Skin epidermis (tissue), 12 donors: ENCODE results near the gene MAT1A.
"Not testable (repeated sequence)": the region's sequence is repeated elsewhere in the genome, so short reads cannot be mapped to it uniquely, and the experiment has no call there.

ENCODE experiments used
- H3K27ac ChIP-seq, 21 experiments: fragments of 200-600 bp; sonication (generic) in 11 of 21; one replicate each; pipeline ENCODE4 v1.5.0; 2020; ENCODE audit warnings: mild to moderate bottlenecking in 3 of 21, inconsistent platforms in 2 of 21, moderate library complexity in 2 of 21
- H3K4me3 ChIP-seq, 7 experiments: fragments of 200-600 bp; sonication (generic) in 2 of 7; one replicate each; pipeline ENCODE4 v1.5.0; 2020; ENCODE audit warnings: inconsistent platforms in 2 of 7, mild to moderate bottlenecking in 2 of 7, moderate library complexity in 1 of 7

The MAT1A gene

GRCh38 chr10:80268266-80268665 is 21.2 kb downstream of the MAT1A start:
- no peak overlapping the region for H3K27ac ChIP-seq
- H3K4me3 ChIP-seq: no peak overlapping the region

GRCh38 chr10:80266513-80266863 is 23.0 kb downstream of the MAT1A start:
- Histone ChIP-seq H3K27ac (no peak overlapping the region), H3K4me3 (no peak overlapping the region)

GRCh38 chr10:80265740-80266512 is 23.5 kb downstream of the MAT1A start:
- H3K4me3 ChIP-seq: no peak overlapping the region
- H3K27ac ChIP-seq: no peak overlapping the region

DNA sequence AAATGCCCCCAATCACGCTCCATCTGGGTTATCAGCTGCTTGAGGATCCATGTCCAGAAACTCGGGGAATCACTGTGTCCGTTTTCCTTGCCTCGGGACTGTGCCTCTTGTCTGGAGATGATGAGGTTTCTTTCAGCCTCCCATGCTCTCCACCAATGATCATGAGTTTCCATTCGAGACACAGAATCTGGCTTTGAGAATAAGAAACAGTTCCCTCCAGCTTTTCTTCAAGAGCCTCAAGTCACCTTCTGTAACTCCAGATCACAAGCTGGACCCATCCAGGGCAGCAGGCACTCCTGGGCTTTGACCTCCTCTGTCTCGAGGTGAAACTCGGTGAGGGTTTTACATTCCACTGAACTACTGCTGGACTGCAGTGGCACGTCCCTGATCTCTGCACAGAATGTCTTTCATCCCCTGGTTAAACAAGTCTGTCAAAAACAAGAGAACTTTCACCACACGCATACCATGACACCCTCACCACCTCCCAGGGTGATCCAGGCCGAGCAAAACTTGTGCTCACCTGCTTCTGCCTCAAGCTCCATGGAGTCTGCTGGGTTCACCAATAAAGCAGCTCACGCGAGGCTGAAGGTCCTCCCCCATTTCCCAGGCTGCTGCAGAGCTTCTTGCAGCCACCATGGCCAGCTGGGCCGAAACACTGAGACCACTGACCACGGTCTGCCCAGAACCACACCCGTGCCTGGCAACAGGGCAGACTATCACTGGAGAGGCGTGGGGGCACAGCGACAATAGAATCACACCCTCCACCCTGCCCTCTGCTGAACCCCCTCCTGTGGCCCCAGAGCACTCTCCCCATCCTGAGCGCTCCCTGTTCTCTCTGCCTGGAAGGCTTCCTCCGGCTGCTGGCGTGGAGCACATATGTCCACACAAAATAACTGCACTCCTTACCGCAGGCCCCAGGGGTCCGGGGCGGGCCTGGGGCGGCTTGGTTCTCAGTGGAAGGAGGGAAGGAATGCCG is 25.1 kb downstream of the MAT1A start:
- H3K27ac ChIP-seq: no peak overlapping the region

GRCh38 chr10:80261316-80262030 is 28.0 kb downstream of the MAT1A start:
- Histone ChIP-seq H3K27ac (no peak overlapping the region), H3K4me3 (no peak overlapping the region)

More for the DNA sequence above, 25.1 kb downstream of the MAT1A start:
- no peak overlapping the region for H3K4me3 ChIP-seq

GRCh38 chr10:80260295-80261243 is 28.9 kb downstream of the MAT1A start:
- no peak overlapping the region for H3K27ac ChIP-seq
- H3K4me3 ChIP-seq: no peak overlapping the region

GRCh38 chr10:80259405-80259871 is 30.0 kb downstream of the MAT1A start:
- Histone ChIP-seq H3K27ac (no peak overlapping the region), H3K4me3 (no peak overlapping the region)

DNA sequence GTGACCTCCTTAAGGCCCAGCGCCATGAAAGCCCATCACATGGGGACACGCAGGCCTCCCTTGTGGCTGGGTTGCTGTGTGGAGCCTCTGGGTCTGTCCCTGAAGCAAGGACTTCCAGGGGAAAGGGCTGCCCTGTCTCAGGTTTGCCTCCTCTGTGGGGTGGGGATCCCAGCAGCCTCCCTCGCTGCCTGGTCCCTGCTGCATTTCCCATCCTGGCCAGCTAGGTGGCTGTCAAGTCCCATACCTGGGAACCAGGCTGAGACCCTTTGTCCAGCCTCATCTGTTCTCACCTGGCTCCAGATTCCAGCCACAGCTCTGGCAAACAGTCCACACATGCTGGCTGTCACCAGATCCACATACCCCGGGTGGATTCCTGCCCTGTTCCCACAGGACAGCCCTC is 32.7 kb downstream of the MAT1A start:
- H3K4me3 ChIP-seq, H3K27ac ChIP-seq: not testable (repeated sequence)

DNA sequence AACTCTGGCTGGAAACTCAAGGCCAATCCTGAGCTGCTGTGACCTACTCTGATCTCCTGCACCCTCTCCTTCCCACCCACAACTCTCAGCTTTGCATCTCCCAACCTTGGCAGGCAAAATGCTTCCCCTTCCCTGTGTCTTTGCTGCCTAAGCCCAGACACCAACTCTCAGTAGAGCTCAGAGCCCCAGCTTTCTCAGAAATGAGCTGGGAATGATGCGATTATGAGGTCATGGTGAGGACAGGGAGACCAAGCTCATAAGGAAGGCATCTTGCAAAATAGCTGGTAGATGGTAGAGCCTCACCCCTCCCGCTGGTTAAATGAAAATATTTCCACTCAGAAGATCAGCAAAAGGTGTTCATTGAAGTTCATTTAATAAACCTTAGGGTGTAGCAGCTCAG is 34.7 kb downstream of the MAT1A start:
- not testable (repeated sequence) for H3K4me3 ChIP-seq, H3K27ac ChIP-seq

GRCh38 chr10:80253963-80254271 is 35.5 kb downstream of the MAT1A start:
- H3K4me3 ChIP-seq, H3K27ac ChIP-seq: not testable (repeated sequence)

GRCh38 chr10:80253266-80253962 is 36.0 kb downstream of the MAT1A start:
- Histone ChIP-seq H3K27ac (peak overlapping the region in 1 of 21 experiments; percentile 42), H3K4me3 (no peak overlapping the region)

DNA sequence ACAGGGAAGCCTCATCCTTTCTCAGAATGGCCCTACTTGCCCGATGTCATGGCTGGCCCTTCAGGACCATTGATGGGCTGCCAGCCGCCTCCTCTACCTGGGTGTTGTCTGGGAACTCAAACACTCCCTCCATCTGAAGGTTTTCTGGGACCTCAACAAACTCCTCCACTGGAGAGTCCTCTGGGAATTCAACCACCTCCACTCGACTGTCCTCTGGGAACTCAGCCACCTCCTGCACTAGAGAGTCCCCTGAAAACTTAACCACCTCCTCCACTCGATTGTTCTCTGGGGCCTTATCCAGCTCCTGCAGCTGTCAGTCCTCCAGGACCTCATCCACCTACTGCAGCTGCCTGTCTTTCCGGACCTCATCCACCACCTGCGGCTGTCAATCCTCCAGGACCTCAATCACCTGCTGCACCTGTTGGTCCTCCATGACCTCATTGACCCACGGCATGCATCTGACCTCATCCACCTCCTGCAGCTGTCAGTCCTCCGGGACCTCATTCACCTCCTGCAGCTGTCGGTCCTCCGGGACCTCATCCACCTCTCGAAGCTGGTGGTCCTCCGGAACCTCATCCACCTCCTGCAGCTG is 37.1 kb downstream of the MAT1A start:
- Histone ChIP-seq H3K4me3 (no peak overlapping the region), H3K27ac (no peak overlapping the region)

GRCh38 chr10:80251703-80252280 is 37.7 kb downstream of the MAT1A start:
- not testable (repeated sequence) for H3K4me3 ChIP-seq, H3K27ac ChIP-seq

- not testable (repeated sequence) for H3K4me3 ChIP-seq, H3K27ac ChIP-seq
Measured at GRCh38 chr10:80250399-80250798, 39.1 kb downstream of the MAT1A start.

DNA sequence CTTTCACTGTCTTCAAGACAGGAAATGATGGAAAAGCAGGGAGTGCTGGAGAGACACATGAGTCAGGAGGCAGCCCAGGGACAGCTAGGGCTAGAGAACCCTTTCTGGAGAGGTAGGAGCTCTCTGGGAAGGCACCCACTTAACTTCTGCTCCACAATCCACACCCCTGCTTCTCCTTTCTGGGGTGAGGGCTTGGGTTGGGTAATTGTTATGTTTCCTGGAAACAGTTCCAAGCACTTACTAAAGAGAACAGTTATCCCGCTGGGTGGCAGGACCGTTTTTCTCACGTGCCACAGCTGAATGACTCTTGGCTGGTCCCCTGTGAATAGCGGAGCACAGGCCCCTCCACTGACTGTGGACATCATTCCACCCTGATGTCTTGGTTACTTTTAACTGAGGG is 39.6 kb downstream of the MAT1A start:
- not testable (repeated sequence) for H3K27ac ChIP-seq, H3K4me3 ChIP-seq

DNA sequence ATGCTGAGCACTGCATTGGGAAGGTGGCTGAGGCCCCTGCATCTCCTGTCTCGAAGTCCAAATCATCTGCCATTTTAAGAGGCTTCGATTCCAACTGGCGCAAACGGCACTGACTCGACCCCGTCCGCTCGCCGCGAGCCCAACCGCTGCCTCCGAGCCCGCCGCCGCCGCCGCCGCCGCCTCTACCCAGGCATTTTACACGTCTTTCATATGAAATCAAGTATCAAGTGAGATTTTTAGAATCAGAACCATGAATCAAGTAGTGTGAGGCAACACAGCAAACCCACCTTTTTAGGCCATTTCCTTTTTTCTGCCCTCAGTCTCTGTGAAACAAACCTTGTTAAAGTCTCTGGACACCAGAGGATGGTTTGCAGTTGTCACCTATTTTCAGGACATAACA is 41.8 kb downstream of the MAT1A start:
- H3K4me3 ChIP-seq, H3K27ac ChIP-seq: not testable (repeated sequence)

GRCh38 chr10:80244371-80244770 is 45.1 kb downstream of the MAT1A start:
- not testable (repeated sequence) for H3K4me3 ChIP-seq, H3K27ac ChIP-seq

- H3K4me3 ChIP-seq, H3K27ac ChIP-seq: not testable (repeated sequence)
Measured at GRCh38 chr10:80242341-80242740, 47.1 kb downstream of the MAT1A start.
